ENCODE results near the gene ZNF100.
"Not testable (repeated sequence)": the region's sequence is repeated elsewhere in the genome, so short reads cannot be mapped to it uniquely, and the experiment has no call there.

The ZNF100 gene

GRCh38 chr19:21767065-21767800 is at the start of gene ZNF100:
ZNF100 (minus strand) TSS chr19:21767579; CDS start chr19:21767429, 150 bp downstream.
- peak; percentile 42 for DNase-seq (ENCODE audit: low read depth, low spot score)
- Histone ChIP-seq H3K4me3 (peak within 1 kb of the TSS; percentile 93), H3K9ac (ENCODE audit: insufficient read length) (peak within 1 kb of the TSS; percentile 89), H3K27ac (peak within 1 kb of the TSS; percentile 36; the same call in 1 of the 2 replicates), H3K9me3 (ENCODE audit: low read depth, low read length) (no peaks in the 10 kb centered on the region), H3K36me3 (ENCODE audit: insufficient read depth, low read length) (peaks cover 35% of the 10 kb centered on the region)
- no peak for TF ChIP-seq FOXP2 (optimal IDR thresholded peaks at IDR 0.05; ENCODE audit: control extremely low read depth, extremely low read length, insufficient read depth)
- no peak for TF ChIP-seq EZH2 (IDR thresholded peaks at IDR 0.05)
- peak; percentile 64; the same call in 1 of the 2 replicates for TF ChIP-seq POLR2AphosphoS5 (IDR thresholded peaks at IDR 0.05; ENCODE audit: borderline replicate concordance, low read depth, low read length)

- no peak for TF ChIP-seq EZH2 (IDR thresholded peaks at IDR 0.05)
- TF ChIP-seq FOXP2 (optimal IDR thresholded peaks at IDR 0.05; ENCODE audit: control extremely low read depth, extremely low read length, insufficient read depth) = no peak
- no peak for TF ChIP-seq POLR2AphosphoS5 (IDR thresholded peaks at IDR 0.05; ENCODE audit: borderline replicate concordance, low read depth, low read length)
Measured at GRCh38 chr19:21812448-21812847, 45.1 kb upstream of the ZNF100 start.

GRCh38 chr19:21808400-21809000 is 41.1 kb upstream of the ZNF100 start:
- not testable (repeated sequence) for H3K27ac ChIP-seq; H3K9ac ChIP-seq (ENCODE audit: insufficient read length); H3K4me3 ChIP-seq; DNase-seq (ENCODE audit: low read depth, low spot score)
- H3K9me3 ChIP-seq (ENCODE audit: low read depth, low read length) = peaks cover 45% of the 10 kb centered on the region
- H3K36me3 ChIP-seq (ENCODE audit: insufficient read depth, low read length) = peaks cover 62% of the 10 kb centered on the region

More at GRCh38 chr19:21812448-21812847, 45.1 kb upstream of the ZNF100 start:
- H3K9ac ChIP-seq (ENCODE audit: insufficient read length) = no peak overlapping the region
- no peak overlapping the region for H3K4me3 ChIP-seq
- no peak overlapping the region for H3K27ac ChIP-seq
- DNase-seq (ENCODE audit: low read depth, low spot score) = no peak
- H3K36me3 ChIP-seq (ENCODE audit: insufficient read depth, low read length) = peaks cover 94% of the 10 kb centered on the region
- peaks cover 57% of the 10 kb centered on the region for H3K9me3 ChIP-seq (ENCODE audit: low read depth, low read length)

- no peak for DNase-seq (ENCODE audit: low read depth, low spot score)
- H3K9me3 ChIP-seq (ENCODE audit: low read depth, low read length) = no peaks in the 10 kb centered on the region
- H3K9ac ChIP-seq (ENCODE audit: insufficient read length) = no peak overlapping the region
- H3K27ac ChIP-seq = no peak overlapping the region
- TF ChIP-seq EZH2 (IDR thresholded peaks at IDR 0.05) (no peak), FOXP2 (optimal IDR thresholded peaks at IDR 0.05; ENCODE audit: control extremely low read depth, extremely low read length, insufficient read depth) (no peak), POLR2AphosphoS5 (IDR thresholded peaks at IDR 0.05; ENCODE audit: borderline replicate concordance, low read depth, low read length) (no peak)
- no peak overlapping the region for H3K4me3 ChIP-seq
- H3K36me3 ChIP-seq (ENCODE audit: insufficient read depth, low read length) = no peaks in the 10 kb centered on the region
Measured at GRCh38 chr19:21789466-21790085, 22.2 kb upstream of the ZNF100 start.

GRCh38 chr19:21786936-21787335 is 19.6 kb upstream of the ZNF100 start:
- TF ChIP-seq EZH2 (IDR thresholded peaks at IDR 0.05) = no peak
- no peak for TF ChIP-seq FOXP2 (optimal IDR thresholded peaks at IDR 0.05; ENCODE audit: control extremely low read depth, extremely low read length, insufficient read depth)
- TF ChIP-seq POLR2AphosphoS5 (IDR thresholded peaks at IDR 0.05; ENCODE audit: borderline replicate concordance, low read depth, low read length) = no peak
- H3K36me3 ChIP-seq (ENCODE audit: insufficient read depth, low read length) = no peaks in the 10 kb centered on the region
- H3K27ac ChIP-seq = no peak overlapping the region
- DNase-seq (ENCODE audit: low read depth, low spot score) = no peak
- no peak overlapping the region for H3K4me3 ChIP-seq
- no peaks in the 10 kb centered on the region for H3K9me3 ChIP-seq (ENCODE audit: low read depth, low read length)
- no peak overlapping the region for H3K9ac ChIP-seq (ENCODE audit: insufficient read length)

GRCh38 chr19:21775792-21776191 is 8.4 kb upstream of the ZNF100 start:
- DNase-seq (ENCODE audit: low read depth, low spot score); H3K36me3 ChIP-seq (ENCODE audit: insufficient read depth, low read length); H3K4me3 ChIP-seq; H3K9ac ChIP-seq (ENCODE audit: insufficient read length); H3K9me3 ChIP-seq (ENCODE audit: low read depth, low read length); H3K27ac ChIP-seq: not testable (repeated sequence)

- not testable (repeated sequence) for H3K27ac ChIP-seq; H3K9me3 ChIP-seq (ENCODE audit: low read depth, low read length); DNase-seq (ENCODE audit: low read depth, low spot score)
- peak overlapping the region; percentile 89 for H3K9ac ChIP-seq (ENCODE audit: insufficient read length)
- peak overlapping the region; percentile 93 for H3K4me3 ChIP-seq
- H3K36me3 ChIP-seq (ENCODE audit: insufficient read depth, low read length) = peaks cover 41% of the 10 kb centered on the region
Measured at GRCh38 chr19:21766705-21767064, 694 bp downstream of the ZNF100 start.

GRCh38 chr19:21765151-21765550 is 2.2 kb downstream of the ZNF100 start:
- no peaks in the 10 kb centered on the region for H3K9me3 ChIP-seq (ENCODE audit: low read depth, low read length)
- no peak overlapping the region for H3K4me3 ChIP-seq
- H3K36me3 ChIP-seq (ENCODE audit: insufficient read depth, low read length) = peaks cover 54% of the 10 kb centered on the region
- DNase-seq (ENCODE audit: low read depth, low spot score) = no peak
- no peak overlapping the region for H3K9ac ChIP-seq (ENCODE audit: insufficient read length)
- no peak for TF ChIP-seq FOXP2 (optimal IDR thresholded peaks at IDR 0.05; ENCODE audit: control extremely low read depth, extremely low read length, insufficient read depth)
- TF ChIP-seq POLR2AphosphoS5 (IDR thresholded peaks at IDR 0.05; ENCODE audit: borderline replicate concordance, low read depth, low read length) = no peak
- TF ChIP-seq EZH2 (IDR thresholded peaks at IDR 0.05) = no peak
- no peak overlapping the region for H3K27ac ChIP-seq

- H3K36me3 ChIP-seq (ENCODE audit: insufficient read depth, low read length) = peaks cover 85% of the 10 kb centered on the region
- not testable (repeated sequence) for DNase-seq (ENCODE audit: low read depth, low spot score)
Measured at GRCh38 chr19:21761547-21761946, 5.8 kb downstream of the ZNF100 start.

More at GRCh38 chr19:21761547-21761946, 5.8 kb downstream of the ZNF100 start:
- not testable (repeated sequence) for H3K4me3 ChIP-seq; H3K27ac ChIP-seq; H3K9me3 ChIP-seq (ENCODE audit: low read depth, low read length); H3K9ac ChIP-seq (ENCODE audit: insufficient read length)

Measured in SK-N-MC (cell line).